Cardiac fibroblast (primary cell): ENCODE results near the gene DDR2.
"Not testable (repeated sequence)": the region's sequence is repeated elsewhere in the genome, so short reads cannot be mapped to it uniquely, and the experiment has no call there.

ENCODE experiments used
- DNase-seq, 2 donors: peaks; one replicate each; pipeline versions ENCODE4 v3.0.0 to v3.0.0-alpha.2; 2010; ENCODE audit warnings: low read depth in 2 of 2
- H3K4me3 ChIP-seq, 2 donors: replicated peaks in 1 of 2; 1 replicate in 1 of 2; 2 replicates in 1 of 2; pipeline ENCODE4 v1.5.1; 2011; ENCODE audit warnings: low read depth in 2 of 2, low read length in 2 of 2, mild to moderate bottlenecking in 2 of 2, moderate library complexity in 1 of 2
- CTCF ChIP-seq: IDR thresholded peaks from one replicate; pipeline ENCODE4 v1.5.1; 2011; ENCODE audit warnings: low read depth, mild to moderate bottlenecking, low read length, inconsistent platforms

Gene DDR2

GRCh38 chr1:162724583-162725120, 92.4 kb downstream of the DDR2 start:
- peak in 1 of 2 donors; percentile 35 for DNase-seq
- no peak overlapping the region for H3K4me3 ChIP-seq
- no peak for TF ChIP-seq CTCF

- no peak for DNase-seq
- TF ChIP-seq CTCF, result no peak
Measured at GRCh38 chr1:162725301-162725837, 93.1 kb downstream of the DDR2 start.

GRCh38 chr1:162726555-162726954, 94.3 kb downstream of the DDR2 start:
- no peak for DNase-seq
- no peak overlapping the region for H3K4me3 ChIP-seq
- no peak for TF ChIP-seq CTCF

More at GRCh38 chr1:162725301-162725837, 93.1 kb downstream of the DDR2 start:
- H3K4me3 ChIP-seq, result no peak overlapping the region

- DNase-seq, H3K4me3 ChIP-seq: not testable (repeated sequence)
Measured at GRCh38 chr1:162727493-162727892, 95.2 kb downstream of the DDR2 start.

- no peak for DNase-seq
- no peak for TF ChIP-seq CTCF
- no peak overlapping the region for H3K4me3 ChIP-seq
Measured at GRCh38 chr1:162728573-162728972, 96.3 kb downstream of the DDR2 start.

GRCh38 chr1:162729195-162729774, 97.0 kb downstream of the DDR2 start:
- not testable (repeated sequence) for DNase-seq, H3K4me3 ChIP-seq

GRCh38 chr1:162732094-162732493, 99.8 kb downstream of the DDR2 start:
- no peak for DNase-seq
- TF ChIP-seq CTCF, result no peak
- H3K4me3 ChIP-seq, result no peak overlapping the region
